Measurements from ENCODE around the gene SRBD1. TPM values are rescaled to one million over a fixed set of nuclear protein-coding genes. Genes with fewer than 3 reads are reported as not detected.

Gene SRBD1
- total and polyA plus RNA-seq, 7 experiments from 2014 or later: 14.0 to 28.1 (median 19.6) TPM

GRCh38 chr2:45441571-45441970 lies 169.5 kb downstream of the SRBD1 start:
- Mint-ChIP-seq H3K4me1 (peaks cover 0 to 17% (median 9%) of the 10 kb centered on the region in 7 donors), H3K9me3 (peaks cover 0 to 17% (median 5%) of the 10 kb centered on the region in 11 donors), H3K36me3 (peaks cover 6 to 51% (median 42%) of the 10 kb centered on the region in 5 donors), H3K27ac (no peak overlapping the region), H3K27me3 (no peaks in the 10 kb centered on the region), H3K4me3 (no peak overlapping the region)
- DNase-seq (no peak), ATAC-seq (no peak)
- no peak overlapping the region for H3K27ac ChIP-seq (ENCODE audit: low read depth, low read length)
- no peaks in the 10 kb centered on the region for H3K36me3 ChIP-seq (ENCODE audit: control insufficient read depth in 2 of 3, insufficient read depth in 3 of 3, low read length in 3 of 3)
- H3K9me3 ChIP-seq (ENCODE audit: control insufficient read depth in 2 of 3, low read length in 3 of 3): no peaks in the 10 kb centered on the region
- no peaks in the 10 kb centered on the region for H3K4me1 ChIP-seq (ENCODE audit: control insufficient read depth in 2 of 2, insufficient read depth in 2 of 2, low read length in 2 of 2)
- no peak overlapping the region for H3K4me3 ChIP-seq (ENCODE audit: low read length)
- H3K27me3 ChIP-seq (ENCODE audit: control insufficient read depth in 2 of 2, insufficient read depth in 2 of 2, low read length in 2 of 2): no peaks in the 10 kb centered on the region
- ChIA-PET CTCF (no interaction called here), POLR2A (no interaction called here)
- intact Hi-C loops (cut with micrococcal nuclease): no loop called here

DNA sequence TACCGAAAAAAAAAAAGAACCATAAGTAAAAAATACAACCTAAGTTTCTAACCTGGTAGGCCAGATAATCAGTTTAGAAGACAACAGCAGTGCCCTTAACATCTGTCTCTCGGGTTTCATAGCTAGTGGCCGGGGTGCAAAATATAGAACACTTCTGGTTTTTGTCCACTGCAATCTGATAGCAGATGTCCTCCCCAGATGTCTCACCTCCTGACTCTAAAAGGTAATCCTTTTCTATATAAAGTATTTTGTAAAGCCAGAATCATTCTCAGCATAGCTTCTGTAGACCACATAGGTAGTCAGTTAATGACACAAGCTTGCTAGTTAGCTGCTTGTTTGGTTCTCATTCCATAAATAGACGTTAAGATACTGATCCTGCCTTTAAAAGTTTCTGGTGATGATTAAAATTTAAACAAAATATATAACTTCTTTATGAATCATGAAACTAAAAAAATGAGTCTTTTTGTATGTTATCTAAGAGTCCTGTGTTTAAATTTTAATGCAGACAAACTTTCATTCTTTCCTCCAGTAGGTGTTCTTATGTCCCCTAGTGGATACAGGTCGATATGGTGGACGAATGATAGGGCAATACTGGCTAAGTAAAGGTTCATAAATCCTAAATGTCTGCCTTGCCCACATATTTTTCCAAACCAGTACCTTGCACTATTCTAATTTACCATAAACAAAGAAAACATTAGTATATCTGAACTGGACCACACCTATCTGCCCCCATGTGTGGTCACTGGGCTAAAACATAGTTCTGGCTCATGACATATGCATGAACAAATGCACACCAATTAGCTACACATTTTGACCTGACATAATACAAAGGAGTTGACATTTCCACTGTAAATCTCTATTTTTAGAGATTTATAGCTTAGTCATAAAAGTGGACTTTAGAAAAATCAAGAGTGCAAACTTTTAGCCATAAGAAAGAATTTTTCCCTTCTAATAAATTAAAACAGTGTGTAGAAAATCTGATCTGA lies 171.0 kb downstream of the SRBD1 start:
- Histone ChIP-seq H3K27ac (ENCODE audit: low read depth, low read length) (no peak overlapping the region), H3K27me3 (ENCODE audit: control insufficient read depth in 2 of 2, insufficient read depth in 2 of 2, low read length in 2 of 2) (no peaks in the 10 kb centered on the region), H3K4me1 (ENCODE audit: control insufficient read depth in 2 of 2, insufficient read depth in 2 of 2, low read length in 2 of 2) (no peaks in the 10 kb centered on the region), H3K4me3 (ENCODE audit: low read length) (no peak overlapping the region), H3K9me3 (ENCODE audit: control insufficient read depth in 2 of 3, low read length in 3 of 3) (no peaks in the 10 kb centered on the region), H3K36me3 (ENCODE audit: control insufficient read depth in 2 of 3, insufficient read depth in 3 of 3, low read length in 3 of 3) (no peaks in the 10 kb centered on the region)
- H3K4me1 Mint-ChIP-seq: peaks cover under 1 to 20% (median 9%) of the 10 kb centered on the region in 7 donors
- POLR2A ChIA-PET: no interaction called here
- CTCF ChIA-PET: interaction anchor here (0.6 kb wide), 1 partner anchor 16 kb away, joined by 3 read pairs; no protein-coding TSS in a partner anchor
- peaks cover 0 to 17% (median 7%) of the 10 kb centered on the region in 11 donors for H3K9me3 Mint-ChIP-seq
- ATAC-seq: no peak
- no peak overlapping the region for H3K27ac Mint-ChIP-seq
- H3K4me3 Mint-ChIP-seq: no peak overlapping the region
- intact Hi-C loops (cut with micrococcal nuclease): no loop called here
- H3K27me3 Mint-ChIP-seq: no peaks in the 10 kb centered on the region
- peaks cover 11 to 58% (median 49%) of the 10 kb centered on the region in 5 donors for H3K36me3 Mint-ChIP-seq
- DNase-seq: no peak

- DNase-seq (no peak), ATAC-seq (no peak)
- Histone ChIP-seq H3K4me1 (ENCODE audit: control insufficient read depth in 2 of 2, insufficient read depth in 2 of 2, low read length in 2 of 2) (no peaks in the 10 kb centered on the region), H3K27ac (ENCODE audit: low read depth, low read length) (no peak overlapping the region), H3K9me3 (ENCODE audit: control insufficient read depth in 2 of 3, low read length in 3 of 3) (no peaks in the 10 kb centered on the region), H3K4me3 (ENCODE audit: low read length) (no peak overlapping the region), H3K27me3 (ENCODE audit: control insufficient read depth in 2 of 2, insufficient read depth in 2 of 2, low read length in 2 of 2) (no peaks in the 10 kb centered on the region), H3K36me3 (ENCODE audit: control insufficient read depth in 2 of 3, insufficient read depth in 3 of 3, low read length in 3 of 3) (no peaks in the 10 kb centered on the region)
- Mint-ChIP-seq H3K27ac (no peak overlapping the region), H3K4me3 (no peak overlapping the region), H3K36me3 (peaks cover 11 to 57% (median 49%) of the 10 kb centered on the region in 5 donors), H3K27me3 (no peaks in the 10 kb centered on the region), H3K9me3 (peaks cover 0 to 17% (median 7%) of the 10 kb centered on the region in 11 donors), H3K4me1 (peaks cover 3 to 20% (median 9%) of the 10 kb centered on the region in 7 donors)
- ChIA-PET POLR2A (no interaction called here), CTCF (no interaction called here)
- intact Hi-C loops (cut with micrococcal nuclease): no loop called here
Observed at GRCh38 chr2:45438872-45439665, 172.0 kb downstream of the SRBD1 start.

GRCh38 chr2:45436456-45436855 lies 174.6 kb downstream of the SRBD1 start:
- H3K27ac Mint-ChIP-seq: peak overlapping the region in 1 of 9 donors; percentile 34
- no peak overlapping the region for H3K4me3 ChIP-seq (ENCODE audit: low read length)
- no peaks in the 10 kb centered on the region for H3K36me3 ChIP-seq (ENCODE audit: control insufficient read depth in 2 of 3, insufficient read depth in 3 of 3, low read length in 3 of 3)
- no peaks in the 10 kb centered on the region for H3K9me3 ChIP-seq (ENCODE audit: control insufficient read depth in 2 of 3, low read length in 3 of 3)
- H3K27me3 Mint-ChIP-seq: no peaks in the 10 kb centered on the region
- POLR2A ChIA-PET: no interaction called here
- no peak overlapping the region for H3K4me3 Mint-ChIP-seq
- intact Hi-C loops (cut with micrococcal nuclease): no loop called here
- CTCF ChIA-PET: no interaction called here
- peaks cover 0 to 15% (median 4%) of the 10 kb centered on the region in 7 donors for H3K4me1 Mint-ChIP-seq
- H3K9me3 Mint-ChIP-seq: peaks cover 0 to 21% (median 8%) of the 10 kb centered on the region in 11 donors
- H3K27ac ChIP-seq (ENCODE audit: low read depth, low read length): no peak overlapping the region
- no peak for DNase-seq
- H3K4me1 ChIP-seq (ENCODE audit: control insufficient read depth in 2 of 2, insufficient read depth in 2 of 2, low read length in 2 of 2): no peaks in the 10 kb centered on the region
- no peak for ATAC-seq
- H3K27me3 ChIP-seq (ENCODE audit: control insufficient read depth in 2 of 2, insufficient read depth in 2 of 2, low read length in 2 of 2): no peaks in the 10 kb centered on the region
- peaks cover 12 to 62% (median 46%) of the 10 kb centered on the region in 5 donors for H3K36me3 Mint-ChIP-seq

DNA sequence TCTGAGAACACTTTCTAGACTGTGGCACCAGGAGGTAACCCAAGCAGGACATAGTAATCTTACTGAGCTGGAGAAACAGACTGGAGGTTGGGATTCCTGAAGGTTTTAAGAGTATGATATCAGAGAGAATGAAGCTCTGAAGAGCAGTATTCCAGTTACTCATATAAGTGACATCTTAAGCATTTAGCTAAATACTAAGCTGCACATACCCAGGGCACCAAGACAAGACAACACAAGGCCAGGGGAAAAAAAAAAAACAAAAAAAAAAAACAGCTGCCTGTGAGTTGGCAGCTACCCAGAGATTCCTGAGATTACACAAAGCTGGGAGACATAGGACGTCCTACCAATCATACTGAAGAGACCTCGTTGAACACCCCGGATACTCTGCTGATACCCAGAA lies 175.8 kb downstream of the SRBD1 start:
- H3K27ac Mint-ChIP-seq: no peak overlapping the region
- peaks cover 0 to 32% (median 13%) of the 10 kb centered on the region in 11 donors for H3K9me3 Mint-ChIP-seq
- Histone ChIP-seq H3K27me3 (ENCODE audit: control insufficient read depth in 2 of 2, insufficient read depth in 2 of 2, low read length in 2 of 2) (no peaks in the 10 kb centered on the region), H3K4me3 (ENCODE audit: low read length) (no peak overlapping the region), H3K9me3 (ENCODE audit: control insufficient read depth in 2 of 3, low read length in 3 of 3) (no peaks in the 10 kb centered on the region), H3K36me3 (ENCODE audit: control insufficient read depth in 2 of 3, insufficient read depth in 3 of 3, low read length in 3 of 3) (no peaks in the 10 kb centered on the region), H3K4me1 (ENCODE audit: control insufficient read depth in 2 of 2, insufficient read depth in 2 of 2, low read length in 2 of 2) (no peaks in the 10 kb centered on the region), H3K27ac (ENCODE audit: low read depth, low read length) (no peak overlapping the region)
- H3K4me3 Mint-ChIP-seq: no peak overlapping the region
- ATAC-seq (no peak), DNase-seq (no peak)
- POLR2A ChIA-PET: no interaction called here
- intact Hi-C loops (cut with micrococcal nuclease): no loop called here
- no peaks in the 10 kb centered on the region for H3K27me3 Mint-ChIP-seq
- peaks cover 21 to 64% (median 46%) of the 10 kb centered on the region in 5 donors for H3K36me3 Mint-ChIP-seq
- peaks cover 0 to 15% (median 4%) of the 10 kb centered on the region in 7 donors for H3K4me1 Mint-ChIP-seq
- CTCF ChIA-PET: interaction anchor here (0.7 kb wide), 1 partner anchor 81 kb away, joined by 4 read pairs; no protein-coding TSS in a partner anchor

DNA sequence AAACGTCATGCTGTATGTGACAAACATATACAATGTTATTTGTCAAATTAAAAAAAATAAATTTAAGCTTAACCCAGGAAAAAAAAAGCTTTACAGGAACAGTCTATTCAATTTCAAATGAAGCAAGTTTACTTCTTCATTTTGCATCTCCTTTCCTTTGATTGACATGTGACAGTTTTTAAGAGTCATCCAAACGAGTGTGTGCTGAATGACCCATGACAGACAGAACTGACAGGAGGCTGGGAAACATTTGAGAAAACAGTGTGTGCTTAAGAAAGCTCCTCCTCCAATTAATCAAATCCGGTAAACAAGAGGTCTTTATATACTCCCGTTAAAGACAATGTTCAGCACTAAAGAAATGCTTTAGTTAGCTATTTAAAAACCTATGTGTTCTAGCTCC lies 177.7 kb downstream of the SRBD1 start:
- CTCF ChIA-PET: interaction anchor here (0.6 kb wide), 1 partner anchor 478 kb away, joined by 4 read pairs; no protein-coding TSS in a partner anchor
- no peaks in the 10 kb centered on the region for H3K27me3 ChIP-seq (ENCODE audit: control insufficient read depth in 2 of 2, insufficient read depth in 2 of 2, low read length in 2 of 2)
- no peaks in the 10 kb centered on the region for H3K27me3 Mint-ChIP-seq
- H3K27ac Mint-ChIP-seq: no peak overlapping the region
- H3K4me3 Mint-ChIP-seq: no peak overlapping the region
- peaks cover 0 to 14% (median 4%) of the 10 kb centered on the region in 7 donors for H3K4me1 Mint-ChIP-seq
- H3K9me3 ChIP-seq (ENCODE audit: control insufficient read depth in 2 of 3, low read length in 3 of 3): no peaks in the 10 kb centered on the region
- peaks cover 0 to 32% (median 9%) of the 10 kb centered on the region in 11 donors for H3K9me3 Mint-ChIP-seq
- DNase-seq (no peak), ATAC-seq (no peak)
- POLR2A ChIA-PET: no interaction called here
- H3K36me3 Mint-ChIP-seq: peaks cover 21 to 70% (median 45%) of the 10 kb centered on the region in 5 donors
- H3K27ac ChIP-seq (ENCODE audit: low read depth, low read length): no peak overlapping the region
- intact Hi-C loops (cut with micrococcal nuclease): no loop called here
- no peaks in the 10 kb centered on the region for H3K4me1 ChIP-seq (ENCODE audit: control insufficient read depth in 2 of 2, insufficient read depth in 2 of 2, low read length in 2 of 2)
- no peak overlapping the region for H3K4me3 ChIP-seq (ENCODE audit: low read length)
- H3K36me3 ChIP-seq (ENCODE audit: control insufficient read depth in 2 of 3, insufficient read depth in 3 of 3, low read length in 3 of 3): no peaks in the 10 kb centered on the region

Measured in naive thymus-derived CD4-positive, alpha-beta T cell (primary cell).